ENCODE results near the gene EIF4G1. TPM values are rescaled to one million over a fixed set of nuclear protein-coding genes. Genes with fewer than 3 reads are reported as not detected.
"Not testable (repeated sequence)": the region's sequence is repeated elsewhere in the genome, so short reads cannot be mapped to it uniquely, and the experiment has no call there.

EIF4G1 gene
- total RNA-seq, 1 donor from 2014 or later: 137 TPM

- H3K4me2 ChIP-seq: peak overlapping the region; percentile 77
- peaks cover 87% of the 10 kb centered on the region for H4K20me1 ChIP-seq (ENCODE audit: low read depth)
- H3K27me3 ChIP-seq: no peaks in the 10 kb centered on the region
- no peak overlapping the region for H3K27ac ChIP-seq
- H3K9me3 ChIP-seq (ENCODE audit: low read depth): no peaks in the 10 kb centered on the region
- no peak overlapping the region for H2AFZ ChIP-seq (replicated peaks)
- H3K4me3 ChIP-seq: no peak overlapping the region
- H3K4me1 ChIP-seq: peaks cover 21% of the 10 kb centered on the region
- TF ChIP-seq CTCF (IDR thresholded peaks at IDR 0.05): no peak
- TF ChIP-seq EZH2phosphoT487 (IDR thresholded peaks at IDR 0.05): no peak
- TF ChIP-seq EZH2 (IDR thresholded peaks at IDR 0.05): no peak
- Mint-ChIP-seq H3K9me3 (no peaks in the 10 kb centered on the region), H3K36me3 (peaks cover 10% of the 10 kb centered on the region), H3K27me3 (ENCODE audit: insufficient read depth, low read depth) (peaks cover 3% of the 10 kb centered on the region), H3K27ac (peak overlapping the region; percentile 91), H3K4me1 (peaks cover 32% of the 10 kb centered on the region), H3K4me3 (peak overlapping the region; percentile 92)
- DNase-seq (ENCODE audit: low spot score): no peak
- no peaks in the 10 kb centered on the region for H3K36me3 ChIP-seq
- no peak overlapping the region for H3K9ac ChIP-seq
- peaks cover 44% of the 10 kb centered on the region for H3K79me2 ChIP-seq (ENCODE audit: low read depth)
- H3F3A ChIP-seq (ENCODE audit: low read depth): peaks cover 57% of the 10 kb centered on the region
These were observed 23.6 kb downstream of the EIF4G1 start for GRCh38 chr3:184337981-184338380.

- Mint-ChIP-seq H3K4me1 (peaks cover 35% of the 10 kb centered on the region), H3K4me3 (peak overlapping the region; percentile 92), H3K27ac (peak overlapping the region; percentile 91), H3K36me3 (peaks cover 13% of the 10 kb centered on the region), H3K9me3 (no peaks in the 10 kb centered on the region), H3K27me3 (ENCODE audit: insufficient read depth, low read depth) (peaks cover 3% of the 10 kb centered on the region)
- peak; percentile 92 for DNase-seq (ENCODE audit: low spot score)
- Histone ChIP-seq H3K4me3 (peak overlapping the region; percentile 37), H3K9me3 (ENCODE audit: low read depth) (no peaks in the 10 kb centered on the region), H3K9ac (no peak overlapping the region), H3K27ac (no peak overlapping the region), H3K27me3 (no peaks in the 10 kb centered on the region), H4K20me1 (ENCODE audit: low read depth) (peaks cover 83% of the 10 kb centered on the region), H3K4me2 (peak overlapping the region; percentile 77), H3K79me2 (ENCODE audit: low read depth) (peaks cover 44% of the 10 kb centered on the region), H3F3A (ENCODE audit: low read depth) (peaks cover 57% of the 10 kb centered on the region), H2AFZ (replicated peaks) (no peak overlapping the region), H3K36me3 (no peaks in the 10 kb centered on the region), H3K4me1 (peaks cover 21% of the 10 kb centered on the region)
- peak; percentile 32 for TF ChIP-seq CTCF (IDR thresholded peaks at IDR 0.05)
- no peak for TF ChIP-seq EZH2 (IDR thresholded peaks at IDR 0.05)
- no peak for TF ChIP-seq EZH2phosphoT487 (IDR thresholded peaks at IDR 0.05)
These were observed 24.1 kb downstream of the EIF4G1 start for GRCh38 chr3:184338511-184338945.

GRCh38 chr3:184339001-184339400, 24.6 kb downstream of the EIF4G1 start:
- Mint-ChIP-seq H3K9me3 (no peaks in the 10 kb centered on the region), H3K4me1 (peaks cover 35% of the 10 kb centered on the region), H3K4me3 (peak overlapping the region; percentile 52), H3K27ac (peak overlapping the region; percentile 68), H3K36me3 (peaks cover 12% of the 10 kb centered on the region), H3K27me3 (ENCODE audit: insufficient read depth, low read depth) (peaks cover 3% of the 10 kb centered on the region)
- peaks cover 21% of the 10 kb centered on the region for H3K4me1 ChIP-seq
- no peak overlapping the region for H3K9ac ChIP-seq
- H3K4me2 ChIP-seq: peak overlapping the region; percentile 77
- no peaks in the 10 kb centered on the region for H3K36me3 ChIP-seq
- H3K9me3 ChIP-seq (ENCODE audit: low read depth): no peaks in the 10 kb centered on the region
- no peak for DNase-seq (ENCODE audit: low spot score)
- TF ChIP-seq EZH2 (IDR thresholded peaks at IDR 0.05): no peak
- no peak for TF ChIP-seq EZH2phosphoT487 (IDR thresholded peaks at IDR 0.05)
- no peak for TF ChIP-seq CTCF (IDR thresholded peaks at IDR 0.05)
- H4K20me1 ChIP-seq (ENCODE audit: low read depth): peaks cover 79% of the 10 kb centered on the region
- H3K27me3 ChIP-seq: no peaks in the 10 kb centered on the region
- H3F3A ChIP-seq (ENCODE audit: low read depth): peaks cover 53% of the 10 kb centered on the region
- H3K79me2 ChIP-seq (ENCODE audit: low read depth): peaks cover 44% of the 10 kb centered on the region
- H3K4me3 ChIP-seq: peak overlapping the region; percentile 37
- no peak overlapping the region for H2AFZ ChIP-seq (replicated peaks)
- H3K27ac ChIP-seq: no peak overlapping the region

- not testable (repeated sequence) for H3K4me3 ChIP-seq; H3K27me3 ChIP-seq; H3K27ac Mint-ChIP-seq; H3K4me3 Mint-ChIP-seq; H3K9ac ChIP-seq; H3K36me3 ChIP-seq; H3K9me3 Mint-ChIP-seq; H3K9me3 ChIP-seq (ENCODE audit: low read depth); H3K27me3 Mint-ChIP-seq (ENCODE audit: insufficient read depth, low read depth); H3K4me2 ChIP-seq; DNase-seq (ENCODE audit: low spot score); H2AFZ ChIP-seq (replicated peaks); H3K36me3 Mint-ChIP-seq; H3K27ac ChIP-seq
- Histone ChIP-seq H3K79me2 (ENCODE audit: low read depth) (peaks cover 44% of the 10 kb centered on the region), H3F3A (ENCODE audit: low read depth) (peaks cover 47% of the 10 kb centered on the region), H4K20me1 (ENCODE audit: low read depth) (peaks cover 76% of the 10 kb centered on the region), H3K4me1 (peaks cover 21% of the 10 kb centered on the region)
- H3K4me1 Mint-ChIP-seq: peaks cover 35% of the 10 kb centered on the region
These were observed 25.2 kb downstream of the EIF4G1 start for GRCh38 chr3:184339451-184340135.

Data from neural progenitor cell (in vitro differentiated cells).